ENCODE measurements around the gene AP5Z1.

Gene AP5Z1

GRCh38 chr7:4836206-4836661 is 60.8 kb downstream of the AP5Z1 start:
- no peaks in the 10 kb centered on the region for H3K9me2 ChIP-seq (ENCODE audit: low read depth, low read length)
- H3K4me1 ChIP-seq (ENCODE audit: insufficient read depth, low read length, severe bottlenecking) = peaks cover 9% of the 10 kb centered on the region
- H4K20me1 ChIP-seq (ENCODE audit: insufficient read depth, low read length) = no peaks in the 10 kb centered on the region
- no peak overlapping the region for H2AFZ ChIP-seq (ENCODE audit: low read length)
- H3K36me3 ChIP-seq (ENCODE audit: insufficient read depth, low read length) = no peaks in the 10 kb centered on the region
- H3K27me3 ChIP-seq (ENCODE audit: insufficient read depth, low read length) = peaks cover 11% of the 10 kb centered on the region; the same call in 1 of the 2 replicates
- no peak overlapping the region for H3K9ac ChIP-seq (ENCODE audit: low read length)
- H3K4me3 ChIP-seq (ENCODE audit: low read depth, low read length, poor library complexity, severe bottlenecking) = no peak overlapping the region
- no peaks in the 10 kb centered on the region for H3F3A ChIP-seq (ENCODE audit: insufficient read depth, low read length)
- H3K27ac ChIP-seq (ENCODE audit: low read depth, low read length, poor library complexity, severe bottlenecking) = no peak overlapping the region
- no peaks in the 10 kb centered on the region for H3K79me2 ChIP-seq (ENCODE audit: insufficient read depth, low read length)
- H3K4me2 ChIP-seq (ENCODE audit: low read length) = no peak overlapping the region
- H3K9me3 ChIP-seq (ENCODE audit: low read length) = no peaks in the 10 kb centered on the region
- TF ChIP-seq EZH2 (IDR thresholded peaks at IDR 0.05; ENCODE audit: borderline replicate concordance, low read length) (no peak), CTCF (IDR thresholded peaks at IDR 0.05; ENCODE audit: low read length) (no peak)

GRCh38 chr7:4837041-4837802 is 61.8 kb downstream of the AP5Z1 start:
- TF ChIP-seq EZH2 (IDR thresholded peaks at IDR 0.05; ENCODE audit: borderline replicate concordance, low read length) (no peak), CTCF (IDR thresholded peaks at IDR 0.05; ENCODE audit: low read length) (no peak)
- no peaks in the 10 kb centered on the region for H3K79me2 ChIP-seq (ENCODE audit: insufficient read depth, low read length)
- H3K4me1 ChIP-seq (ENCODE audit: insufficient read depth, low read length, severe bottlenecking) = peaks cover 9% of the 10 kb centered on the region
- no peaks in the 10 kb centered on the region for H3K9me3 ChIP-seq (ENCODE audit: low read length)
- H4K20me1 ChIP-seq (ENCODE audit: insufficient read depth, low read length) = no peaks in the 10 kb centered on the region
- H2AFZ ChIP-seq (ENCODE audit: low read length) = no peak overlapping the region
- no peaks in the 10 kb centered on the region for H3K9me2 ChIP-seq (ENCODE audit: low read depth, low read length)
- no peak overlapping the region for H3K4me3 ChIP-seq (ENCODE audit: low read depth, low read length, poor library complexity, severe bottlenecking)
- no peak overlapping the region for H3K4me2 ChIP-seq (ENCODE audit: low read length)
- no peaks in the 10 kb centered on the region for H3K36me3 ChIP-seq (ENCODE audit: insufficient read depth, low read length)
- peaks cover 11% of the 10 kb centered on the region; the same call in 1 of the 2 replicates for H3K27me3 ChIP-seq (ENCODE audit: insufficient read depth, low read length)
- H3F3A ChIP-seq (ENCODE audit: insufficient read depth, low read length) = no peaks in the 10 kb centered on the region
- no peak overlapping the region for H3K9ac ChIP-seq (ENCODE audit: low read length)
- H3K27ac ChIP-seq (ENCODE audit: low read depth, low read length, poor library complexity, severe bottlenecking) = no peak overlapping the region

GRCh38 chr7:4837803-4838625 is 62.6 kb downstream of the AP5Z1 start:
- Histone ChIP-seq H3K4me3 (ENCODE audit: low read depth, low read length, poor library complexity, severe bottlenecking) (no peak overlapping the region), H3K9ac (ENCODE audit: low read length) (no peak overlapping the region), H3K4me2 (ENCODE audit: low read length) (no peak overlapping the region), H3K27ac (ENCODE audit: low read depth, low read length, poor library complexity, severe bottlenecking) (no peak overlapping the region), H3K9me3 (ENCODE audit: low read length) (no peaks in the 10 kb centered on the region), H3F3A (ENCODE audit: insufficient read depth, low read length) (no peaks in the 10 kb centered on the region), H3K36me3 (ENCODE audit: insufficient read depth, low read length) (no peaks in the 10 kb centered on the region), H3K9me2 (ENCODE audit: low read depth, low read length) (no peaks in the 10 kb centered on the region), H3K4me1 (ENCODE audit: insufficient read depth, low read length, severe bottlenecking) (peaks cover 9% of the 10 kb centered on the region), H2AFZ (ENCODE audit: low read length) (no peak overlapping the region), H3K27me3 (ENCODE audit: insufficient read depth, low read length) (peaks cover 11% of the 10 kb centered on the region; the same call in 1 of the 2 replicates), H4K20me1 (ENCODE audit: insufficient read depth, low read length) (no peaks in the 10 kb centered on the region), H3K79me2 (ENCODE audit: insufficient read depth, low read length) (no peaks in the 10 kb centered on the region)
- TF ChIP-seq EZH2 (IDR thresholded peaks at IDR 0.05; ENCODE audit: borderline replicate concordance, low read length) (no peak), CTCF (IDR thresholded peaks at IDR 0.05; ENCODE audit: low read length) (no peak)

All from OCI-LY1 (cell line).